ENCODE results near the gene ZP1. TPM values are rescaled to one million over a fixed set of nuclear protein-coding genes. Genes with fewer than 3 reads are reported as not detected.

ZP1 gene
- total RNA-seq, 5 donors from 2014 or later (not counting 1 experiment from before 2014, with no cell fraction given), result 0.20 to 1.0 TPM; not detected in 3

GRCh38 chr11:60851327-60852104 lies 15.8 kb upstream of the ZP1 start:
- no peaks in the 10 kb centered on the region for H3K9me3 Mint-ChIP-seq
- H3K36me3 Mint-ChIP-seq, result peaks cover 34% of the 10 kb centered on the region
- ChIA-PET POLR2A (interaction anchor here in 1 of 2 donors (0.6 kb wide), 1 partner anchor 15 kb away, joined by 3 read pairs; no protein-coding TSS in a partner anchor), CTCF (no interaction called here)
- Histone ChIP-seq H3K9me3 (no peaks in the 10 kb centered on the region), H3K27ac (ENCODE audit: low read length) (no peak overlapping the region), H3K36me3 (ENCODE audit: control insufficient read depth in 2 of 2, extremely low read depth in 1 of 2, insufficient read depth in 1 of 2, low read length in 1 of 2) (peaks cover 17 to 34% of the 10 kb centered on the region in 2 donors), H3K4me1 (ENCODE audit: control insufficient read depth in 1 of 2, extremely low read depth in 1 of 2, insufficient read depth in 2 of 2, low read length in 2 of 2) (peaks cover 0 to 2% of the 10 kb centered on the region in 2 experiments), H3K4me3 (ENCODE audit: control insufficient read depth in 1 of 2, extremely low read depth in 1 of 2, low read length in 1 of 2) (no peak overlapping the region), H3K27me3 (replicated peaks in 1 of 2; ENCODE audit: control insufficient read depth in 2 of 2, extremely low read depth in 1 of 2, insufficient read depth in 2 of 2, low read length in 1 of 2) (peaks cover 0 to 2% of the 10 kb centered on the region in 2 experiments)
- no peak overlapping the region for H3K27ac Mint-ChIP-seq
- H3K4me3 Mint-ChIP-seq, result no peak overlapping the region
- H3K27me3 Mint-ChIP-seq, result no peaks in the 10 kb centered on the region
- ATAC-seq (replicated peaks in 1 of 4) (no peak), DNase-seq (no peak)
- H3K4me1 Mint-ChIP-seq, result peaks cover 4 to 9% (median 6%) of the 10 kb centered on the region in 3 donors
- WGBS (ENCODE audit: insufficient coverage), result 96% methylated on average over 12 of the region's 17 CpGs

GRCh38 chr11:60852117-60852981 lies 15.0 kb upstream of the ZP1 start:
- peaks cover 0 to 2% of the 10 kb centered on the region in 2 experiments for H3K4me1 ChIP-seq (ENCODE audit: control insufficient read depth in 1 of 2, extremely low read depth in 1 of 2, insufficient read depth in 2 of 2, low read length in 2 of 2)
- H3K27me3 ChIP-seq (replicated peaks in 1 of 2; ENCODE audit: control insufficient read depth in 2 of 2, extremely low read depth in 1 of 2, insufficient read depth in 2 of 2, low read length in 1 of 2), result peaks cover 0 to 2% of the 10 kb centered on the region in 2 experiments
- H3K27me3 Mint-ChIP-seq, result no peaks in the 10 kb centered on the region
- no peak overlapping the region for H3K27ac Mint-ChIP-seq
- peaks cover 34% of the 10 kb centered on the region for H3K36me3 Mint-ChIP-seq
- peaks cover 3 to 9% (median 6%) of the 10 kb centered on the region in 3 donors for H3K4me1 Mint-ChIP-seq
- peaks cover 17 to 34% of the 10 kb centered on the region in 2 donors for H3K36me3 ChIP-seq (ENCODE audit: control insufficient read depth in 2 of 2, extremely low read depth in 1 of 2, insufficient read depth in 1 of 2, low read length in 1 of 2)
- DNase-seq (no peak), ATAC-seq (replicated peaks in 1 of 4) (no peak)
- H3K9me3 ChIP-seq, result no peaks in the 10 kb centered on the region
- no peak overlapping the region for H3K4me3 Mint-ChIP-seq
- no peaks in the 10 kb centered on the region for H3K9me3 Mint-ChIP-seq
- H3K27ac ChIP-seq (ENCODE audit: low read length), result no peak overlapping the region
- 98% methylated on average over 62 of the region's 78 CpGs for WGBS (ENCODE audit: insufficient coverage)
- no peak overlapping the region for H3K4me3 ChIP-seq (ENCODE audit: control insufficient read depth in 1 of 2, extremely low read depth in 1 of 2, low read length in 1 of 2)
- POLR2A ChIA-PET, result interaction anchor here in 1 of 2 donors (0.6 kb wide), 1 partner anchor 15 kb away, joined by 3 read pairs; no protein-coding TSS in a partner anchor
- CTCF ChIA-PET, result no interaction called here

GRCh38 chr11:60852982-60853950 lies 14.1 kb upstream of the ZP1 start:
- ChIA-PET CTCF (no interaction called here), POLR2A (no interaction called here)
- Histone ChIP-seq H3K27ac (ENCODE audit: low read length) (no peak overlapping the region), H3K9me3 (no peaks in the 10 kb centered on the region), H3K4me3 (ENCODE audit: control insufficient read depth in 1 of 2, extremely low read depth in 1 of 2, low read length in 1 of 2) (no peak overlapping the region), H3K36me3 (ENCODE audit: control insufficient read depth in 2 of 2, extremely low read depth in 1 of 2, insufficient read depth in 1 of 2, low read length in 1 of 2) (peaks cover 17 to 29% of the 10 kb centered on the region in 2 donors), H3K4me1 (ENCODE audit: control insufficient read depth in 1 of 2, extremely low read depth in 1 of 2, insufficient read depth in 2 of 2, low read length in 2 of 2) (peaks cover 3 to 5% of the 10 kb centered on the region in 2 experiments), H3K27me3 (replicated peaks in 1 of 2; ENCODE audit: control insufficient read depth in 2 of 2, extremely low read depth in 1 of 2, insufficient read depth in 2 of 2, low read length in 1 of 2) (peaks cover 0 to 2% of the 10 kb centered on the region in 2 experiments)
- Mint-ChIP-seq H3K36me3 (peaks cover 34% of the 10 kb centered on the region), H3K9me3 (no peaks in the 10 kb centered on the region), H3K4me3 (no peak overlapping the region), H3K27me3 (no peaks in the 10 kb centered on the region), H3K4me1 (peaks cover 10 to 13% (median 10%) of the 10 kb centered on the region in 3 donors), H3K27ac (no peak overlapping the region)
- ATAC-seq (replicated peaks in 1 of 4) (no peak), DNase-seq (no peak)
- 96% methylated on average over 63 of the region's 68 CpGs for WGBS (ENCODE audit: insufficient coverage)

DNA sequence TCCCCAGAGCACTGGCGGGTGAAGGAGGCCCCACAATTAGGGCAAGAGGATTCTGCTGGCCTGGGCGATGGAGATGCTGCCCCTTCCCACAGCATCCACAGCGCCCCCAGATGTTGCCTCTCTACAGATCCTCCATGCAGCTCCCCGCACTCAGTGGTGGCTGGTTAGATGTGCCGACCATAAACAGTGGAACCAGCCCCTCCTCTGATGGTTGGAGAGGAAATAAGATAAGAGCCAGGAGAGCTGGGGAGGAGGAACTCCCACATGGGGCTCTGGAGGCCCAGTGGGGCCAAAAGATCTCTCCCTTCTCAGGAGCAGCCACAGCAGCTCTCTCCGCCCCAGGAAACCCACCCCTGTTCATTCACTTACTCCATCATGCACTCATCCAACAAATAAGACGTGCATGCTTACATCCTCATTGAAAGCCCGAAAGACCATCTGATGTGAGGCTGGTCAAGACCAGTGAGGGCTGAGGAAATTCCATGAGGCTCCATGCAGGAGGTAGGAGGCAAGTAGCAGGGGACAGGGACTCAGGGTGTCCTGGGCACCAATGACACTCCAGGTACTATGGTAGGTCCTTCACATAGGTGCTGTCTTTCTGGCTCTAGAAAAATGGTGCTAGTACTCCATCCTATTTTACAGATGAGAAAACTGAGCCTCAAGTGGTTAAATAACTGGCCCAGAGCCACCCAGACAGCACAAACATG lies 13.0 kb upstream of the ZP1 start:
- ChIA-PET CTCF (no interaction called here), POLR2A (no interaction called here)
- no peaks in the 10 kb centered on the region for H3K9me3 ChIP-seq
- no peak overlapping the region for H3K27ac ChIP-seq (ENCODE audit: low read length)
- H3K4me1 Mint-ChIP-seq, result peaks cover 20 to 21% (median 20%) of the 10 kb centered on the region in 3 donors
- peaks cover 0 to 2% of the 10 kb centered on the region in 2 experiments for H3K27me3 ChIP-seq (replicated peaks in 1 of 2; ENCODE audit: control insufficient read depth in 2 of 2, extremely low read depth in 1 of 2, insufficient read depth in 2 of 2, low read length in 1 of 2)
- H3K4me3 Mint-ChIP-seq, result peak overlapping the region in 1 of 3 donors; percentile 43
- peaks cover 29% of the 10 kb centered on the region for H3K36me3 Mint-ChIP-seq
- H3K9me3 Mint-ChIP-seq, result no peaks in the 10 kb centered on the region
- H3K36me3 ChIP-seq (ENCODE audit: control insufficient read depth in 2 of 2, extremely low read depth in 1 of 2, insufficient read depth in 1 of 2, low read length in 1 of 2), result peaks cover 9 to 20% of the 10 kb centered on the region in 2 donors
- WGBS (ENCODE audit: insufficient coverage), result 70% methylated on average over 2 of the region's 8 CpGs
- no peak overlapping the region for H3K27ac Mint-ChIP-seq
- ATAC-seq (replicated peaks in 1 of 4) (no peak), DNase-seq (no peak)
- H3K4me3 ChIP-seq (ENCODE audit: control insufficient read depth in 1 of 2, extremely low read depth in 1 of 2, low read length in 1 of 2), result no peak overlapping the region
- H3K4me1 ChIP-seq (ENCODE audit: control insufficient read depth in 1 of 2, extremely low read depth in 1 of 2, insufficient read depth in 2 of 2, low read length in 2 of 2), result peaks cover 6 to 13% of the 10 kb centered on the region in 2 experiments
- H3K27me3 Mint-ChIP-seq, result no peaks in the 10 kb centered on the region

DNA sequence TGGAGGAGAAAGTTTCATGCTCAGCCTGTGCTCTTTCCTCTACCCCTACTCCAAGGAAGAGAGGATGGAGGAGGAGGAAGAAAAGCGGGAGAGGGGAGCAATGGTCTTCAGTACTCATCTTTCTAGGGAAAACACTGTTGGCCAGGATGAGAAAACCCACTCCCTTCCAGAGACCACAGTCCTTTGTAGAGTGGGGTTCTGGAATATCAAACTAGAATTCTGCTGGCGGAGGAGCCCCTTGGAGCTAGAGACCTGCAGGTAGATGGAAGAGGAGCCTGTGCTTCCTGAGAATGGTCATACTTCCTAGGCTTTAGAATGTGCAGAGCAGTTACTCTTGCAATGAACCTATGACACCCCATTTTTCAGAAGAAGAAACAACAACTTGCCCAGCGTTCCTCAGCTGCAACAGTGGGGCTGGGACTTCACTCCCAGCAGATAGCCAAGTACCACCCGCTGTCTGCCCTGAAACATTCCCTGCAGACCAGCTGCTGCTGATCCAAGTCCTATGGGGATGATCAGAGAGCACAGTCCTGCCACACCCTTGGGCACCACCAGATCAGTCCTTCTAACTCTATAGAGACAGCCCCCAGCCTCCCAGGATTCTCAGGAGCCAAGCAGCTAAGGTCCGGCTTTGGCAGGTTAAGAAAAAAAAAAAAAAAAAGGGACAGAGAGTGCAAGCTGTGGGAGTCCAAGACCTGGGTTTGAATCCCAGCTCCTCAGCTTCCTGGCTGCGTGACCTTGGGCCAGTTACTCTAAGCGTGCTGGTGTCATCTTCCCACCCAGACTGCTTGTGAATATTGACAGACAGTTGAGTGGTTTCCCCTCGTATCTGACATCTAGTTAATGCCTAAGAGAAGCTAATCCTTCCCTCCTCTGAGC lies 12.3 kb upstream of the ZP1 start:
- H3K4me3 Mint-ChIP-seq, result peak overlapping the region in 2 of 3 donors; percentile 29 to 70

More for the DNA sequence above, 12.3 kb upstream of the ZP1 start:
- DNase-seq (no peak), ATAC-seq (replicated peaks in 1 of 4) (no peak)
- Histone ChIP-seq H3K27ac (ENCODE audit: low read length) (no peak overlapping the region), H3K27me3 (replicated peaks in 1 of 2; ENCODE audit: control insufficient read depth in 2 of 2, extremely low read depth in 1 of 2, insufficient read depth in 2 of 2, low read length in 1 of 2) (peaks cover 0 to 2% of the 10 kb centered on the region in 2 experiments), H3K4me3 (ENCODE audit: control insufficient read depth in 1 of 2, extremely low read depth in 1 of 2, low read length in 1 of 2) (no peak overlapping the region), H3K36me3 (ENCODE audit: control insufficient read depth in 2 of 2, extremely low read depth in 1 of 2, insufficient read depth in 1 of 2, low read length in 1 of 2) (peaks cover 9 to 14% of the 10 kb centered on the region in 2 donors), H3K4me1 (ENCODE audit: control insufficient read depth in 1 of 2, extremely low read depth in 1 of 2, insufficient read depth in 2 of 2, low read length in 2 of 2) (peaks cover 6 to 13% of the 10 kb centered on the region in 2 experiments), H3K9me3 (no peaks in the 10 kb centered on the region)
- H3K36me3 Mint-ChIP-seq, result peaks cover 27% of the 10 kb centered on the region
- no peaks in the 10 kb centered on the region for H3K27me3 Mint-ChIP-seq
- no peaks in the 10 kb centered on the region for H3K9me3 Mint-ChIP-seq
- ChIA-PET POLR2A (interaction anchor here (0.6 kb wide), 2 partner anchors 13 to 87 kb away, joined by 3 to 4 read pairs; no protein-coding TSS in a partner anchor), CTCF (no interaction called here)
- H3K4me1 Mint-ChIP-seq, result peaks cover 21 to 24% (median 23%) of the 10 kb centered on the region in 3 donors
- 58% methylated on average over 2 of the region's 8 CpGs for WGBS (ENCODE audit: insufficient coverage)
- peak overlapping the region in 1 of 2 donors; percentile 47 for H3K27ac Mint-ChIP-seq

All from T-cell (primary cell).